Right forelimb (tissue), 1 donor: ENCODE measurements around the gene GPR180.
"Not testable (repeated sequence)": the region's sequence is repeated elsewhere in the genome, so short reads cannot be mapped to it uniquely, and the experiment has no call there.

Experiments used
- DNase-seq: peaks from one replicate; pipeline ENCODE4 v3.0.0-alpha.2; 2018

Gene GPR180

DNA sequence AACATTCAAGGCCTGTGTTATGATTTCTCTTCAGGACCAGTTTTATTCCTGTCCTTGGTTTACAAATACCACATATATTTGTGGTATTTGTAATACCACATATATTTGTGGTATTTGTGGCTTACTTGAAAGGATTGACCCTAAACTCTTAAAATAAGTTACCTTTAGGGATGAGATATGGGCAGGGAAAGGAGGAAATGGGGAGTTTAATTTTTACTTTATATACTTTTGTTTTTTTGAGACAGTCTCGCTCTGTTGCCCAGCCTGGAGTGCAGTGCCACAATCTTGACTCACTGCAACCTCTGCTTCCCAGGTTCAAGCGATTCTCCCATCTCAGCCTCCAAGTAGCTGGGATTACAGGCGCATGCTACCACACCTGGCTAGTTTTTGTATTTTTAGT is 3.4 kb upstream of the GPR180 start:
- DNase-seq = no peak

GRCh38 chr13:94599877-94600276 is 1.8 kb upstream of the GPR180 start:
- no peak for DNase-seq

- no peak for DNase-seq
Measured at GRCh38 chr13:94602467-94602866, 810 bp downstream of the GPR180 start.

DNA sequence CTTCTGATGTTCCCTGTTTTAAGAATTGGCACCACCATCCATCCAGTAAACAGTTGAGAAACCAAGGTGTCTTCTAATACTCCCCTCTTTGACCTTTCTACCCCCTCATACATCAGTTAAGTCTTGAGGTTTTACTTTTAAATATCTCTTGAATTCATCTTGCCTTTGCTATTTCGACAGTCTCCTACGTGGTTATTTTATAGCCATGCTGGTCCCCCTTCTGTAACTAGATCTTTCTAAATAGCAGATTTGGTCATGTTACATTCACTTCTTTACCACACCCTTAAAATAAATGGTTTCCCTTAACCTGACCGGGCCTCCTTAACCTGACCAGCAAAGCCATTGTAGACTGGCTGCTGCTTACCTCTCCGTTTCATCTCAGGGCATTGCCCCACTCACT is 5.4 kb downstream of the GPR180 start:
- no peak for DNase-seq

DNA sequence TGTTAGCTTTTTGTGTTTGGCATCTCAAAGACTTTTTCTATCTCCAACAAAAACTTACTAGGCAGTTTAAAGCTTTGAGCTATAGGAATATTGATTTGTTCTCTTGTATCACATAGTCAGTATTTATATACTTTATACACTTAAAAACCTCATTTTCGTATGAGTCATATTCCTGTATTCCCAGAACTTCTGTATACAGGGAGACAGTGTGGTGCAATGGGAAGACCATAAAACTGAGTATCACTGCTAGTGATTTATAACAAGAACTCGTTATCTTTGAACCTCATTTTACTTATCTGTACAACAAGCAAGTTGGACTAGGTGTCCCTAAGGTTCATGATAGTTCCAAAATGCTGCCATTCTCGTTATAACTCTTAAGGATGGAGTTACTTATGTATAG is 6.3 kb downstream of the GPR180 start:
- no peak for DNase-seq

DNA sequence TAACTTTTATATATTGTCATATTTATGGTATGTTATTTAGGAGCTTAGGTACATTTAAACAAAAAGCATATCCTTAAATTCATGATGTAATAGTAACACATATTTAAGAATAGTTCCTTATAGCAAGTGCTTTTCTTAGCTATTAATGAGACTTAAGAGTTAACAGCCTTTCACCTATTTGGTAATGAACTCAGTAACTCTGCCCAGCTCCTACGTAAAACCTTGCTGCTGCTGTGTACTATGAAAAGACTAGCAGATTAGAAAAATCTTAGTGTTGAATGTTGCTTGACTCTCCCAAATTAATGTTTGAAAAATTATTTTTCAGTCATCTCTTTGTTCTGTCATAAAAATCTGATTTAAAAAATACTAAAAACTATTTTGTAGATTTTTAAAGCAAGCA is 6.9 kb downstream of the GPR180 start:
- no peak for DNase-seq

DNA sequence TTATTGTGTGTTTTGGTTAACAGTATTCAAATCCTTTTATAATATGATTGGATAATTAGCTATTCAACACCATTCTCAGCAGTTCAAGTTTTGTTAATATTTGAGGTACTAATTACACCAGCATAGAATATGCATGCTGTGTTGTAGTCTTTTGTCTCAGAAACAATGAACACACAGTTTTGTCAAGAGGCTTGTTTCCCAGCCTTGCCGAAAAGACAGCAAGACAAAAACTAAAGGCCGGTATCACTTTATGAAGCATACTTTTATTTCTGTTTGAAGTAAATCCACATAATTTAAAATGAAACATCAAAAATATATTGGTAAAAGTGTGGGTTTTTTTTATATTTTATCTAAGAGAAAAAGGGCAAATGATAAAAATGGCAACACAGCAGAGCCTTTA is 7.5 kb downstream of the GPR180 start:
- DNase-seq = no peak

GRCh38 chr13:94610475-94610874 is 8.8 kb downstream of the GPR180 start:
- DNase-seq = no peak

GRCh38 chr13:94612050-94612449 is 10.4 kb downstream of the GPR180 start:
- DNase-seq = no peak

DNA sequence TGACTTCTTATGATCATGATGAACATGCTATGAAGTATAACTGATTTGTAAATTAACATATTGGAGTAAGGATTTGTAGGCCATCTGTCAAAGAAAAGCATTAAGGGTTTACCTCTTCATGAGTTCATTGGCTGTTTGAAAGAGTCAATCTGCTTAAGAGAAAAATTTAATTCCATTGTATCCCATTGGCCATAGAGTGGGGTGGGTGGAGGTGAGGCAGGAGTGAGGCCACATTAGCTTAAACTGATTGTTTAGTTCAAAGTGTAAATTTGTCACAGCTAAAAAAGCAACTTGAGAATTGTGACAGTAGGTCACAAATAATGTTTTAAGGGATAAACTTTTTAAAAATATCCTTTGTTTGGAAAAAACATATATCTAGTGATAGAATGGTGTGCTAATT is 11.4 kb downstream of the GPR180 start:
- no peak for DNase-seq

- DNase-seq = no peak
Measured at GRCh38 chr13:94617389-94618000, 15.8 kb downstream of the GPR180 start.

DNA sequence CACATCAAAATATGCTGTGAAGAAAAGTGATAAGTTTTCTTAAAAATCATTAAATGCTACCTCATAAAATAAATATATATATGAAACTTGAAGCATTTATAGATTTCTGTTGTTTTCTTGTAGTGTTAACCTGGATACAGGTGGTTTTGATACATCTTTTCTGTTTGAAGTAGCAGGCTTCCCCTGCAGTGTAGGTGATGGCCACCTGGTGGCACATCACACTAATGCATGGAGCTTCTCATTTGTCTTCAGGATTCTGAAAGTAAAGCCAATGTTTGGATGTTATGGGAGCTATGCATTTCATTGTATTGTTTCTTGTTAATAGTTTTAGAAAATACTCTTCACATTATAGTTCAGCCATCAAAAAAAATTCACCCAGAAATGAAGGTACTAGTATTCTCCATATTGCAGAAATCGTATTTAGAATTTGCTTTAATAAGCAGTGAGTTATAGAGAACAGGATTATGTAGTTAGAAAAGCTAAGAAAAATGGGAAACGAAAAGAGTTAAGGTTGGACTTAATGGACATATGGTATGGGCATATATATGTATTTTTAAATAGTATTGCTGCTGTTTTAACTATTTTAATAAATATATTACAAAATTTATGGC is 18.7 kb downstream of the GPR180 start:
- DNase-seq = no peak

- DNase-seq = no peak
Measured at GRCh38 chr13:94622344-94622743, 20.7 kb downstream of the GPR180 start.

DNA sequence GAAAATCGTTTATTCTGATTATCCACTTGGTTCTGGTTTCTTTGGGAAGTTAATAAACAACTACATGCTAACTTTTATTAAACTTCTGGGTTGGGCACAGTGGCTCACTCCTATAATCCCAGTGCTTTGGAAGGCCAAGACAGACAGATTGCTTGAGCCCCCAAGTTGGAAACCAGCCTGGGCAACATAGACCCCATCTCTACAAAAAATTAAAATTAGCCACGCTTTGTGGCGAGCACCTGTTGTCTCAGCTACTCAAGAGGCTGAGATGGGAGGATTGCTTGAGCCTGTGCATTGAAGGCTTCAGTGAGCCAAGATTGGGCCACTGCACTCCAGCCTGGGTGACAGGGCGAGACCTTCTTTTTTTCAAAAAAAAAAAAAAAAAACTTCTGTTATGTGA is 21.7 kb downstream of the GPR180 start:
- no peak for DNase-seq

- no peak for DNase-seq
Measured at GRCh38 chr13:94630858-94631257, 29.2 kb downstream of the GPR180 start.

GRCh38 chr13:94632226-94632980 is 30.7 kb downstream of the GPR180 start:
- no peak for DNase-seq

DNA sequence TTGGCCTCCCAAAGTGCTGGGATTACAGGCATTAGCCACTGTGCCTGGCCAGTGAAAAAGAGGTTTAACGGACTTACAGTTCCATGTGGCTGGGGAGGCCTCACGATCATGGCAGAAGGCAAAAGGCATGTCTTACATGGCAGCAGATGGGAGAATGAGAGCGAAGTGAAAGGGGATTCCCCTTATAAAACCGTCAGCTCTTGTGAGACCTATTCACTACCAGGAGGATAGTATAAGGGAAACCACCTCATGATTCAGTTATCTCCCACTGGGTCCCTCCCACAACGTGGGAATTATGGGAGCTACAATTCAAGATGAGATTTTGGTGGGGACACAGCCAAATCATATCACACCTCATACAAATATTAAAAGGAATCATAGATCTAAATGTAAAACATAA is 34.4 kb downstream of the GPR180 start:
- not testable (repeated sequence) for DNase-seq

DNA sequence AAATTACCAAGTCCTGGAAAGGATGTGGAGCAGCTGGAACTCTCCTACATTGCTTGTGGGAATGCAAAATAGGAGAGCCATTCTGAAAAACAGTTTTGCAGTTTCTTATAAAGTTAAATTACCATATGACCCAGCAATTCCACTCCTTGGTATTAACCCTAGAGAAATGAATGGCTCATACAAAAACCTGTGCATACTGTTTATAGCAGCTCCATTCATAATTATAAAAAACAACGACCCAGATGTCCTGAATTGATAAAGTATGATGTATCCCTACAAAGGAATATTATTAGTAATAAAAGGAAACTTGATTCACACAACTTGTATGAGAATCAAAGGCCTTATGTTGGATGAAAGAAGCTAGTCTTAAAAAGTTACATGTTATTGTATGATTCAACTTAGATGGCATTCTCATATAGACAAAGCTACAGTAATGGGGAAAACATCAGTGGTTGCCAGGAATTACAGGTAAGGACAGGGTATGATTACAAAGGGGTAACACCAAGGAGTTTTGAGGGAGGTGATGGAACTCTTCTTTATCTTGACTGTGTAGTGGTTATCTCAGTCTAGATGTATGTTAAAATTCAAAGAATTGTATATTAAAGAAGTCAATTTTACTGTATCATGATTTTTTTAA is 35.4 kb downstream of the GPR180 start:
- no peak for DNase-seq

DNA sequence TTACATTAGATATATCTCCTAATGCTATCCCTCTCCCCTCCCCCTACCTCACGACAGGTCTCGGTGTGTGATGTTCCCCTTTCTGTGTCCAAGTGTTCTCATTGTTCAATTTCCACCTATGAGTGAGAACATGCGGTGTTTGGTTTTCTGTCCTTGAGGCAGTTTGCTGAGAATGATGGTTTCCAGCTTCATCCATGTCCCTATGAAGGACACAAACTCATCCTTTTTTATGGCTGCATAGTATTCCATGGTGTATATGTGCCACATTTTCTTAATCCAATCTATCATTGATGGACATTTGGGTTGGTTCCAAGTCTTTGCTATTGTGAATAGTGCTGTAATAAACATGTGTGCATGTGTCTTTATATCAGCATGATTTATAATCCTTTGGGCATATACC is 36.0 kb downstream of the GPR180 start:
- not testable (repeated sequence) for DNase-seq

DNA sequence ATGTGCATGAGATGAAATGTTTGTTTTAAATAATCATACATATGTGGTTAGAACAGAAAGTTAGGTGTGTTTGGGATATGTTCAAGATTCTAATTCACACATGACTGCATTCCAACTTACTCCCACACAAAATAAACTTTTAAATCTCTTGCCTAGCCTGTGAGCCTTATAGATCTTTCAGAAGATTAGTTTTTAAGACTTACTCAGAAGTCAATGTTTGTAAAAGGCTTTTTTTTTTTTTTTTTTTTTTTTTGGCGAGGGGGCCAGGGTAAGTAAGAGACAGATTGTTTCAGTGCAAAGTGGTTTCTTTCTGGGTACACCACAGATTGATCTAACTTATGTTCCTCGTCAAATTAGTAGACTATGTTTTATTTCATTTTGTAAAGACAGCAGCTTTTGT is 39.1 kb downstream of the GPR180 start:
- DNase-seq = no peak

GRCh38 chr13:94641409-94641941 is 39.8 kb downstream of the GPR180 start:
- no peak for DNase-seq

- DNase-seq = no peak
Measured at GRCh38 chr13:94646904-94647303, 45.2 kb downstream of the GPR180 start.

- DNase-seq = no peak
Measured at GRCh38 chr13:94656176-94656575, 54.5 kb downstream of the GPR180 start.

DNA sequence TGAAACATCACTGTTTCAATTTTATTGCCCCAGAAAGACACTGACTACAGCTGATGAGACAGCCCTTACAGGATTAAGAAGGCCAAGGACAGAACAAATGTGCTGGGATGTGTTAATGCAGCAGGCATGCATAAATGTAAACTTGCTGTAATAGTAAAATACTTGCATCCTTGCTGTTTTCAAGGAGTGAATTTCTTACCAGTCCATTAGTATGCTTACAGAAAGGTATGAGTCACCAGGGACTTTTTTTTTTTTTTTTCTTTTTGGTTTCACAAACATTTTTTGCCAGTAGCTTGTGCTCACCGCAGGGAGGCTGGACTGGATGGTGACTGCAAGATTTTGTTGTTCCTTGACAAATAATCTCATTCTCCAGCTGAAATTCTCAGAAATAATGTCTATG is 55.1 kb downstream of the GPR180 start:
- no peak for DNase-seq
